Uterus (tissue), 2 donors: Measurements from ENCODE around the gene AIG1.

Experiments
- CTCF ChIP-seq, 4 experiments: fragments of 200-600 bp in 2 of 4; fragments of 450-650 bp in 2 of 4; sonication (generic) in 2 of 4; IDR thresholded peaks; one replicate each; pipeline ENCODE4 v1.5.1; 2016 to 2019; ENCODE audit warnings: antibody characterized with exemption in 4 of 4, mild to moderate bottlenecking in 2 of 4, moderate library complexity in 1 of 4
- POLR2A ChIP-seq, 2 donors: fragments of 450-650 bp; IDR thresholded peaks; one replicate each; pipeline ENCODE4 v1.6.1; 2016; ENCODE audit warnings: antibody characterized with exemption in 2 of 2, mild to moderate bottlenecking in 1 of 2, moderate library complexity in 1 of 2

- no peak for TF ChIP-seq POLR2A (IDR thresholded peaks at IDR 0.05)
- TF ChIP-seq CTCF (IDR thresholded peaks at IDR 0.05): no peak
These were observed 25.9 kb upstream of the AIG1 start for GRCh38 chr6:143034689-143035334.
